HG03460 (cell line): ENCODE data around the gene PPP1R12B.
"Not testable (repeated sequence)": the region's sequence is repeated elsewhere in the genome, so short reads cannot be mapped to it uniquely, and the experiment has no call there.

ENCODE experiments used
- ATAC-seq: cut with Tn5 transposase; IDR thresholded peaks from one replicate; pipeline ENCODE4 v1.9.1; 2021; ENCODE audit not compliant: unreplicated experiment

The PPP1R12B gene

GRCh38 chr1:202521886-202522285, 173.4 kb downstream of the PPP1R12B start:
- no peak for ATAC-seq

- ATAC-seq, result not testable (repeated sequence)
Observed at GRCh38 chr1:202526056-202526455, 177.6 kb downstream of the PPP1R12B start.

DNA sequence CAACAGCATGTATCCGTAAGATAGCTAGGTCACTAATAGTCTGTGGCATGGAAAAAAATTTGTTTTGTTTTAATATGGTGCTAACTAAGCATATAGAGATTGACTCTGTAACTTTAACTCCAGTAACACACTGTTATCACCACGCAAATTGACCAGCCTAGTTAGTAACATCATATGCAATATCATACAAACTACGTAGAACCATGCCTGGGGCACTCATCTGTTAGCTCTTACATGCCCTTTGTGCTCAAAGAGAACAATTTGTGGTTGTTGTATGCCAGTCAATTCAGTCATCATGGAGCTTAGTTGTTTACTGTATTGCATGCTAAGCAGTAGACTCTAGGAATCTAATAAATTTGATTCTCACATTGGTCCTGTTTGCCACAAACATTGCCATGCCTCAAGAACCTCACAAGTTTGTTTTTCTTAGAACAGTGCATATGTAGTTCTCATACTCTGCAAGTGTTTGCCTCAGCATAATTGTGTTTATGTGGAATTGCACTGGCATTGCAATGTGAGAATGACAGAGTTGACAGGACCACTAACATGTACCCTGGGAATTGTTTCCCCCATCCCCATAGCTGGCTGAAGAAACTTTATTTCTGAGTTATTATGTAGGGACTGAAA, 179.7 kb downstream of the PPP1R12B start:
- not testable (repeated sequence) for ATAC-seq

DNA sequence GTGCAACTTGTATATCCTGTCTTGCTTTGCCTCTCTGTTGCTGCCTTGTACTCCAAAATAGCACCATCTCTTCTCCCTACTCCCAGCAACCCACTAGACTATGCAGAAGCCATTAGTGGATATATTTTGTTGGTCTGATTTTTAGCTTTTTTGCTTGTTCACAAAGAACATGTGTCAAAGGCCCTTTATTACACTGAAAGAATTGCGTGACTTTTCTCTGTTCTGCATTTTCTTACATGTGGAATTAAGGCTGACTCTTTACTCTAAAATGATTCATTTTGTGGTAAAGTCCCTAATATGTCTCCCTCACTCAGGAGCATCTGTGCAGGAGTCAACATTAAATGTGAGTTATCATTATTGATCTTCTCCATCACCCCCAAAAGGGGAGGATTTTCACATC, 182.2 kb downstream of the PPP1R12B start:
- ATAC-seq, result not testable (repeated sequence)

DNA sequence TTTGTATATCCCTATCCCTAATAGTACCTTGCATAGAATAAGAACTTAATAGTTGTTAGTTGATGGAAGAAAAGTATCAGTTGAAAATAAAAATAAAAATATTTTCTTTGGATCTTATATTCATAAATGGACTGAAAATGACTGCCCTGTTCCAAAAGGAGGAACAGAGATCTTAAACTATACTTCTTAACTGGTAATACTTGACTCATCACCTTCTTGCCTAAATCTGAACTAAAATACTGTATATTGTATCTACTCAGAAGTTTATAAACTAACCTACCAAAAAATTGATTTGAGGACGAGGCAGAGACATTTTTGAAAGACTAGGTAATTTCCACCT, 182.9 kb downstream of the PPP1R12B start:
- ATAC-seq, result no peak

GRCh38 chr1:202531812-202532616, 183.5 kb downstream of the PPP1R12B start:
- ATAC-seq, result not testable (repeated sequence)

- ATAC-seq, result not testable (repeated sequence)
Observed at GRCh38 chr1:202539166-202539574, 190.7 kb downstream of the PPP1R12B start.

- not testable (repeated sequence) for ATAC-seq
Observed at GRCh38 chr1:202539583-202539982, 191.1 kb downstream of the PPP1R12B start.

DNA sequence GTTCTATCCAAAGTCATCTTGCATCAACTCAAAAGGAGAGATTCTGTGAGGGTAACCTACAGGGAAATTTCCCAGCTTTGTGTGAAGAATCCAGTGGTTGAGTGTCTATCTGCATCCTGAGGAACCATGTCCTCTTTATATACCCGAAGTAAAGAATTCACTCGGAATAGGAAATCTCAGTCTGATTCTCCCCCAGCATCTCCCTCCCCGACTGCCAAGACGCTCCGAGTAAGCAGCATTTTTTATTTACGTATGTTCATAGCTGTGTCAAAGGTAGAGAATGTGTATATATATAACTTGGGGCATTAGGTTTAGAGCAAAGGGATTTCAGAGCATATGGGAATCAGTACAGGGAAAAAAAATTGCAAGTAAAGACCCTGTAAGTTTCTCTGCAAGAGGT, 191.5 kb downstream of the PPP1R12B start:
- ATAC-seq, result no peak

DNA sequence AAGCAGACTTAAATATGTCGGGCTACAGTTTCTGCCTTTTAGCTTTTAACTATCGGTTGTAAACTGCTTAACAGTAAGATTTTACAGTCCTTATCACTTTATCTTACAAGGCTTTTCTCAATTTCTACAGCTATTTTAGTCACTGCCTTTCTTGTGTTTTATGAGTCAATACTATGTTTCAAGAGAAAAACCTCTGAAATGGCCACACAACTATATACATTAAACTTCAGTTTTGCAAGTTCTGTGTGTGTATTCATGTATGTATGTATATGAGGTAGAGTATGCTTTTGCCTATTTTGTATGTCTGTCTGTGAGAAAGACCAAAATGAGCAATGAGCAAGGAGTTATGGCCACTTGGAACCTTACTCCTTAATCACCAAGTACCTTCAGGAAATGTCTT, 191.9 kb downstream of the PPP1R12B start:
- ATAC-seq, result no peak

DNA sequence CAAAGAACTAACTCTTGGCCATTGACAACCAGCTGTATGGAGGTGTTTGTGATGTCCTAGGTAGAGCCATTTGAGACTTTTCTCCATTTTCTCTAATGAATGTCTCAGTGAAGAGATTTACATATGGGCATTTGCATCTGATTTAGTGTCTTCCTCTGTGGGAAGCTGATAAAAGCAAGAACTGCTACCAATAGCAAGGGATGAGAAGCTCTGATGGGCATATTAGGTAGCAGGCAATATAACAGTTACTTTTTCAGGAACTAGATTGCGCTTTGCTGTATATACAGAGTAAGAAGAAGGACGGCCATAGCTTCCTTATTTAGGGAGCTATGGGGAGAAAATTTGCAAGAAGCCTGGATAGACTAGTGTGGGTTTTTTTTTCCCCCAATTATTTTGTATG, 192.4 kb downstream of the PPP1R12B start:
- ATAC-seq, result not testable (repeated sequence)

DNA sequence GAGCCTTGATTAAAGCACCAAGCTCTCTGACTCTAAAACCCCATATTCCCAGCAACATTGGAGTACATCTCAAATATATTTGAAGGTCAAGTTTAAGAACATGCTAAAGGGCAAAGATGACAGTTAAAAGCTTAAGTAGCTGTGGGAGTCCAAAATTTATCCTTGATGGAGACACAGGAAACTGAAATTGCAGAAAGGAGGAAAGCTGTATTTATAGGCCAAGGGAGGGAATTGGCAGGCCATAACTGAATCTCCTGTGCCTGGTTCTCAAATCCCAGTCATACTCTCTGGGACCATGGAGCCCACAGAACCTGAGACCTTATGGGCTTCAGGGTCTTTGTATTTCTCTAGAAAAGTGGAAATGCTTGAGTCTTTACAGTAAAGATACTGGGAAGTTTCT, 193.9 kb downstream of the PPP1R12B start:
- ATAC-seq, result not testable (repeated sequence)

DNA sequence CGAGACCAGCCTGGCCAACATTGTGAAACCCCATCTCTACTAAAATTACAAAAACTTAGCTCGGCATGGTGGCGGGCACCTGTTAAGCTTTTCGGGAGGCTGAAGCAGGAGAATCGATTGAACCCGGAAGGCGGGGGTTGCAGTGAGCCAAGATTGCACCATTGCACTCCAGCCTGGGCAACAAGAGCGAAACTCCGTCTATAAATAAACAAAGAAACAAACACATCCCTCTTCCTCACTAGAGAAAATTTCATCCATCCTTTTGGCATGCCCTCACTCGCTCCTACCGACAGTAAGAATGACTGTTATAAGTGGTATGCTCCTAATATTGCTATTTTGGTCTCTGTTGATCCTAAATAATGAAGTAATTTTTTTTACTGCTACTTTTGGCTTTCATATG, 195.0 kb downstream of the PPP1R12B start:
- not testable (repeated sequence) for ATAC-seq

DNA sequence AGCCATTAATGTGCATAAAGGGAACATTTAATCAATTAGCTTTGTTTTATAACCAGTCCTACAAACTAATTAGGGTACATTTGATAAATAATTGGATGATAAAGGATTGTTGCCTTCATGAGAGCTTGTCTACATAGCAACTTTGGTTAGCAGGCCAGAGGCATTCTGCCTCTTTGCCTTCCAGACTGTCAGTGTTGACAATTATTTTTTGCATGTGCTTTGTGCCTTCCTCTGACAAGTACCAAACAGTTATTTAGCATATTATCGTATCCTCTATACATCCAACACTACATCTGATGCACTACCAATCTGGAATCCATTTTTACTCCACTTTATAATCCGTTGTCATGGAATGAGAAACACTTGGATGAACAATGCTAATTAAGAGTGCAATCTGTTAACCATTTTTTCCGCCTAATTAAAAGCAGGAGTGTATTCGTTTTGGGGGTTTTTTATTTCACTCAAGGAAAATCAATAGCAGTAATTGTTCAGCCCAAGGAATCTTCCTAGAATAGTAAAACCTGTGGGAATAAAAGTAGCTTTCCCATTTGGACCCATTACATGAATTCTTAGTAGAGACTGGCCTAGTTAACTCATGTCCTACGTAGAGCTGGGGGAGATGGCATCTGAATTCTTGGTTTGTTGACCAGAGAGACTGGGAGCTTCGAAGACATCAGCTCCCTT, 196.4 kb downstream of the PPP1R12B start:
- not testable (repeated sequence) for ATAC-seq

DNA sequence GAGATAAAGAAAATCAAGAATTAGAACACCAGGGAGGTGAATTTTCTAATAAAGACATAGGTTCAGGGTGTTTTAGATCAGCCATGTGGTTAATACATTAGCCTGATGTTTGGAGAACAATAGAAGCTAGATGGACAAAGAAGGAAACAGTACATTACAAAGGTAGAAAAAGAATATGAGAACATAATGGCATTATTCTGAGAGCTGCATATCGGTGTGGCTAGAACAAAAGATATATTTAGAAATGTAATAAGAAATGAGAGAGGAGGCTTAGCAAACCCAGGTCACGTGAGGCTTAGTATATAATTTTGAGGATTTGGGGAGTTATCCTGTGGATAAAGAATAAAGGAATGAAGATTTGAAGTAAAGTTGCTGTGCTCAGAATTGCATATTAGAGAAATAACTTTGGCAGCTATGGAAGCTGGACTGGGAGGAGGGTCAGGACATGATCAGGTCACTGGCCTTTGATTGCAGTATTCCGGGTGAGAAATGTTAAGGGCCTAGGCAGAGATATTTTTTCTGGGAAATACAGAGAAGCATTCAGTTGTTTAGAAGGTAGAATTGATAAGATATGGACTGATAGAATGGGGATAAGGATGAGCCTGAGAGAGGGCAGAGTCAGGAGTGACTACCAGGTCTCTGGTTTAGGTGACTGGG, 197.3 kb downstream of the PPP1R12B start:
- ATAC-seq, result not testable (repeated sequence)

DNA sequence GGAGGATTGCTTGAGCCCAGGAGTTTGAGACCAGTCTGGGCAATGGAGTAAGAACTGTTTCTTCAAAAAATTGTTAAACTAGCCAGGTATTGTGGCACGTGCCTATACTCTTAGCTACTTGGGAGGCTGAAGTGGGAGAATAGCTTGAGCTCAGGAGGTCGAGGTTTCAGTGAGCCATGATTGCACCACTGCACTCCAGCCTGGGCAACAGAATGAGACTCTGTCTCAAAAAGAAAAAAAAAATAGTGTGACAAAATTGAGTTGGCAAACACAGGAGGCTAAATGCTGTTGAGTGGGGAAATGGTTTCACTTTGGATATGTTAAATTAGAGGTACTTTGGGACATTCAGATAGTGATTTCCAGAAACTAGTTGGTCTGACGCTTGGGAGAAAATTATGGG, 197.9 kb downstream of the PPP1R12B start:
- not testable (repeated sequence) for ATAC-seq

GRCh38 chr1:202546796-202547195, 198.3 kb downstream of the PPP1R12B start:
- peak; percentile 83 for ATAC-seq

GRCh38 chr1:202547215-202547614, 198.7 kb downstream of the PPP1R12B start:
- ATAC-seq, result no peak

DNA sequence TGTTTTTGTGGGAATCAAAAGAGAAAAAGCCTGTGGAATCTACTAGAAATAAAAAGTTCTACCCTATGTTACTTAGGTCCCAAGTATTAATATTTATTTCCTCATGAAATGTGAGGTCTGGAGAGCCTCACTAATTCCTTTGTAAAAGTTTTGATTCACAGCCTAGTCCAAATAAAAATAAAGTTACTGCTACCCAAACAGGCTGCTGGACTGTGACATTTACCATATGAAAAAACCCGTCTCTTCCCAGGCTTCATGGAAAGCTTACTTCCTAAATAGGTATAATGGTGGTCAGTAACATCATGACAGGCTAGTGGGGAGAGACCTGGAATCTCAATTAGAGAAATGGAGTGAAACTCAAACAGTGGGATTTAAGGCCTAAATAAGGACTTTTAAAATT, 201.6 kb downstream of the PPP1R12B start:
- ATAC-seq, result not testable (repeated sequence)

GRCh38 chr1:202551683-202552082, 203.2 kb downstream of the PPP1R12B start:
- no peak for ATAC-seq

DNA sequence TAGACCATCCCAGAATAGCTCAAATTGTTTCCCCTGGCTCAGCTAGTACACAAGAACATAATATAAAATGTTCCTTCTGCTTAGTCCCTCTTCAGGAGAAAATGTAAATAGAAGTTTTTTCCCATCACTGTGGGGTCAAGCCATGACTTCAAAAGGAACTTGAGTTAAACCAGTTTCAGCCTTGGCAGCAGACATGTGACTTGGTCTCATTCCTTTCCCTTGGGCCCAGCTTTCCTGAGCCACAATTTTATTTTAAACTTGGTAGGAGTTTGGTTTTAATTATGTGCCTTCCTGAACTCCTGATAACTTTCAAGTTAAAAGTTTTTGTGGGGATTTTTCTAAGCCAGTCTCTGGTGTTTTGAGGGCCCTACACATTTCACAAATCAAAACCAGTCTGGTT, 204.1 kb downstream of the PPP1R12B start:
- not testable (repeated sequence) for ATAC-seq
